Vagina (tissue), 2 donors: ENCODE results near the gene TANGO2.
A peak's percentile ranks its signal among the peaks of the same experiment; 100 is the strongest.

ENCODE experiments used
- POLR2A ChIP-seq, 2 donors: fragments of 450-650 bp; IDR thresholded peaks; one replicate each; pipeline ENCODE4 v1.6.1; 2017; ENCODE audit warnings: antibody characterized with exemption in 2 of 2, mild to moderate bottlenecking in 2 of 2, moderate library complexity in 2 of 2
- POLR2AphosphoS5 ChIP-seq, 2 donors: sonication (generic); formaldehyde crosslinking; IDR thresholded peaks; one replicate each; pipeline ENCODE4 v1.9.0; 2017; ENCODE audit warnings: antibody characterized with exemption in 2 of 2, mild to moderate bottlenecking in 2 of 2, low read depth in 1 of 2; ENCODE audit not compliant: insufficient read depth in 1 of 2
- TF ChIP-seq, protein P1 (sequence below), 3 experiments: fragments of 450-650 bp in 2 of 3; fragments of 200-600 bp in 1 of 3; sonication (generic) in 1 of 3; IDR thresholded peaks; one replicate each; pipeline ENCODE4 v1.5.1; 2017 to 2019; ENCODE audit warnings: antibody characterized with exemption in 3 of 3, mild to moderate bottlenecking in 2 of 3, moderate library complexity in 2 of 3

DNA sequence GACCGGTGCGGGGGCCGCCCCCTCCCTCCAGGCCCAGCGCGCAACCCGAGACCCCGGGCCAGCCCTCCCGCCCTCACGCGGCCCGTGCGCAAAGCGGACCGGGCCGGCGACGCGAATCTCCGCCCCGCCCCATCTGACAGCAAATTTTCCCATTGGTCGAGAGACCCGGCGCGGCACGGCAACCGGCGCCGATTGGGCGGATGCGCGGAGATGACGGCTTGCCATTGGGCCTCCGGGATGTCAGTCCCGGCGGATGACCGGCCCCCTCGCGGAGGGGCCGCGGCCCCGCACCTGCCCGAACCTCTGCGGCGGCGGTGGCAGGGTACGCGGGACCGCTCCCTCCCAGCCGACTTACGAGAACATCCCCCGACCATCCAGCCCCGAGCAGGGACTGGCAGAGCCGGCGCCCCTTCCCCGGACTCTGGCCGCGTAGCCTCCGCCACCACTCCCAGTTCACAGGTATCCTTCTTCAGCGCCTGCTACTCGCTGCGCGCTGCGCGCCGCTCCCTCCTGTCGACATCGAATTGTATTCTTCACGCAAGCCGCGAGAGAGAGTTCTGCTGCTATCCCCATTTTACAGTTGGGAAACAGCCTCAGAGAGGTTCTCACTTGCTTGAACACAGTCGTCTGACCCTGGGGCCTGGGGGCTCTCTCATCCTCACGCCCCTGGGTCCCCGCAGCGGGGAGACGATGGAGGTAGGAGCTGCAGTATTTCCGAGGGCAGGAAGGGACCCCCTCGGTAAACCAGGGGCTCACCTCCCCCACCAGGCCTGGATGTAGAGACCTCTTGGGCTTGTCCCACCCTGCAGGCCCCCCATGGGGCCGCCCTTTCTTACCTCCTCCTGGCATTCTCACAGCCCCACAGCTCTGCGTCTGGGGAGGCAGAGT, 3.9 kb upstream of the TANGO2 start, which contains the start of gene ARVCF:
- TF ChIP-seq, protein P1, sequence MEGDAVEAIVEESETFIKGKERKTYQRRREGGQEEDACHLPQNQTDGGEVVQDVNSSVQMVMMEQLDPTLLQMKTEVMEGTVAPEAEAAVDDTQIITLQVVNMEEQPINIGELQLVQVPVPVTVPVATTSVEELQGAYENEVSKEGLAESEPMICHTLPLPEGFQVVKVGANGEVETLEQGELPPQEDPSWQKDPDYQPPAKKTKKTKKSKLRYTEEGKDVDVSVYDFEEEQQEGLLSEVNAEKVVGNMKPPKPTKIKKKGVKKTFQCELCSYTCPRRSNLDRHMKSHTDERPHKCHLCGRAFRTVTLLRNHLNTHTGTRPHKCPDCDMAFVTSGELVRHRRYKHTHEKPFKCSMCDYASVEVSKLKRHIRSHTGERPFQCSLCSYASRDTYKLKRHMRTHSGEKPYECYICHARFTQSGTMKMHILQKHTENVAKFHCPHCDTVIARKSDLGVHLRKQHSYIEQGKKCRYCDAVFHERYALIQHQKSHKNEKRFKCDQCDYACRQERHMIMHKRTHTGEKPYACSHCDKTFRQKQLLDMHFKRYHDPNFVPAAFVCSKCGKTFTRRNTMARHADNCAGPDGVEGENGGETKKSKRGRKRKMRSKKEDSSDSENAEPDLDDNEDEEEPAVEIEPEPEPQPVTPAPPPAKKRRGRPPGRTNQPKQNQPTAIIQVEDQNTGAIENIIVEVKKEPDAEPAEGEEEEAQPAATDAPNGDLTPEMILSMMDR (IDR thresholded peaks at IDR 0.05): no peak
- no peak for TF ChIP-seq POLR2A (IDR thresholded peaks at IDR 0.05)
- TF ChIP-seq POLR2AphosphoS5 (IDR thresholded peaks at IDR 0.05; ENCODE audit: insufficient read depth in 1 of 2, low read depth in 1 of 2): peak in 1 of 2 donors; percentile 42
